ENCODE measurements around the gene SCAMP3.
"Not testable (repeated sequence)": the region's sequence is repeated elsewhere in the genome, so short reads cannot be mapped to it uniquely, and the experiment has no call there.

Gene SCAMP3

DNA sequence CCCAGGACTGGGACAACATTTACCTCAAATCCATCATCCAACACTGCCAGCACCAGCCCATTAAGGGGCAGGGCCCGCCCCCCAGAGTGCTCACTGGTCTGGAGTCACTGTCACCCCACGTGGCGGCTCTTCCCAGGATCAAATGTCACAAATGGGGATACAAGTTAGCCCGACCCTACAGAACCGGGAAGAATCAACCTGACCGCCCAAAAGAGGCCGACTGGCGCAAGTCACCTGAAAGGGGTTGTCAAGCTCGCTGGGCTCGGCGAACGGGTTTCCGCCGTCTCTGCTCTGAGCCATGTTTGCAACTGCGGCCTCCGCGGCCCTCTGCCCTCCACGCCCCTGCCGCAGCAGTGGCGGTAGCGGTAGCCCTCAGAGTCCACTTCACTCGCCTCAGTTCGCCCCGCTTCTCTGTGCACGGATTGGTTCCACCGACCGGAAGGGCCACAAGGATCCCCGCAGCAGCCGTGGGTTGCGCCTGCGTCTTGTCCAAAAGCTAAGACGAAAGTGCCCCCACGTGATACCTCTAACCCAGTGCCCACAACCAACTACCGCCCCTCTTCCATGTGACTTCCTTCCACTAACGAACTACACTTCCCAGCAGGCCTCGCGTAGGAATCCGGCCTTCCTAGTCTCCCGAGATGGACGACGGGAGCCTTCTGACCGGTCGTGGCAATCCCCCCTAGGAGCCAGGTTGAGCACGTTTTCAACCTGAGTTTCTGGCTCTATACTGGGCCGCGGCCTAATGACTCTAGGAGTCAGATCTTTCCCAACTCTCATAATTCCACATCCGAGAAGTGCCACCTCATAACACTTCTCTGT lies at the start of gene SCAMP3:
Gene SCAMP3 (minus strand): TSS at position 509 of the 822 bp plus-strand sequence. CDS start 209 bp downstream, at position 300.
- peak; percentile 91 for DNase-seq (ENCODE audit: low read depth)

- no peak for DNase-seq (ENCODE audit: low read depth)
Observed at GRCh38 chr1:155309423-155310021, 47.4 kb upstream of the SCAMP3 start.

DNA sequence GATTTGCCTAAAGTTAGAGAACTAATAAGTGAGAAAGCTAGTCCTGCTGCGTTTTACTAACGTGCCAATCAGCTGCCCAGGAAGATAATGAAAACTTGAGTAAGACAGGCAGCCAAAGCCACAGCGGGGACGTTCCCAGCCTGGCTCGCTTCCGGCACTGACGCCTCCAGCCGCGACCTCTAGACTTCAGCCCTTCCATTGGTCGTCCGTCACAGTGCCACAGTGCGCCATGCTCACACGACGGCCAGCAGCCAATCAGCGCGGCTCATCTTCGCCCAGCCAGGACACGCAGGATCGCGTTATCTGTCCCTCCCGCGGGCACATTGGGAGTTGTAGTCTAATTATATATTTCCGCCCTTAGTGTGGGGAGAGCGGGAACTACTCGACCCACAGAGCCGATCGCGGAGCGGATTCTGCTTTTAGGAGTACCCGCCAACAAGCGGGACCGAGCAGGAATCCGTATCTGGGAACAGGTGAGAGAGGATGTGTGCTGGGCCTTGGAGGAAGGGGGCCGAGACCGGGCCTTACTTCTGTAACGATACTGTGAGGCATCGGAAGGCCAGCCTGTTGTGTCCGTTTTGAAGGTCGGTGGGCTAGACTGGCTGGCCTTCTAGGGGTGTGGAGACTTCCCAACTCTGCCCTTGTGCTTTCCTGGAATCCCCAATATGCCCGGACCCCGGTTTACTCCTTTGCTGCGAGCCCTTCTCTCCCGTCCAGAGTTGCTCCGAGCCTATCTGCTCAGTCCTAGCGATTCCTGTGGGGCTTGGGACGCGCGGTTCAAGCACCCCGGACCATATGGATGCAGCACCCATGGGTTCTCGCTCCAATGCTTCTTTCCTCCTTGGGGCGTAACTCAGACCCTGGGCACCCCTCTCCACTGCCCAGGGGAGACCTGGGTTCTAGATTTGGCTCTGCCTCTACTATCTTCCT lies 46.6 kb upstream of the SCAMP3 start, which contains the start of gene FDPS:
Gene FDPS (plus strand): TSS at position 374 of the 930 bp plus-strand sequence. CDS start 924 bp downstream, outside the sequence.
- peak; percentile 93 for DNase-seq (ENCODE audit: low read depth)

DNA sequence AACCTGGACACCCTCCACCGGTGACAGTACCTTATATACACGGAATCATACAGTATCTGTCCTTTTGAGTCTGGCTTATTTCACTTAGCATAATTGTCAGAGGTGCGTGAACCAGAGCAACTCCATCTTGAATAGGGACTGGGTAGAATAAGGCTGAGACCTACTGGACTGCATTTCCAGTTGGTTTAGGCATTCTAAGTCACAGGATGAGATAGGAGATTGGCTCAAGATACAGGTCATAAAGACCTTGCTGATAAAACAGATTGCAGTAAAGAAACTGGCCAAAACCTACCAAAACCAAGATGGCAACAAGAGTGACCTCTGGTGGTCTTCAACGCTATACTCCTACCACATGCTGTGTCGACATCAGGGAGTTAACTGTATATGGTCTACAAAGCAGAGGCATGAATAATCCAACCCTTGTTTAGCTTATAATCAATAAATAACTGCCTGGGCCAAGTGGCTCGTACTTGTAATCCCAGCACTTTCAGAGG lies 45.1 kb upstream of the SCAMP3 start:
- no peak for DNase-seq (ENCODE audit: low read depth)

- DNase-seq (ENCODE audit: low read depth) = no peak
Observed at GRCh38 chr1:155305881-155306391, 43.8 kb upstream of the SCAMP3 start.

DNA sequence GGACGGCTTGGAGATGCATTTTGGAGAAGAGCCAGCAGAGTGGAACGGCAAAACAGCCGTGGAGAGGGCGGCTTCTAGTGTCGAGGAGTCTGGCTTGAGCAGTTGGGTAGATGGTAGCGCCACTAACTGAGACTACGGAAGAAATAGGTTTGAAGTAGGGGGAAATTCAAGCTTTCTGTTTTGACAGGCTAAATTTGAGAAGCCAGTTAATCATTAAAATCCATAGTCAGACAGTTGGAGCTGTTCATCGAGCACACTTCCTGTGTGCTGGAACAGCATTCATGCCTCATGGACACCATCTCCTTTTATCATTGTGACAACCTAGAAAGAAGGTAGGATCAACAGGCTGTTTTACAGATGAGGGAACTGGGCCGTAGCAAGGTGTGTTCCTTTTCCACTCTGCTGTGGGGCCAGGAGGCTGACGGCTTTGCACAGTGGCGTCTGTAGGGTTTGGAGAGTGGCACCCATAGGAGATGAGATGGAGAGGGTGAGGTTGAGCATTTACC lies 42.5 kb upstream of the SCAMP3 start:
- no peak for DNase-seq (ENCODE audit: low read depth)

DNA sequence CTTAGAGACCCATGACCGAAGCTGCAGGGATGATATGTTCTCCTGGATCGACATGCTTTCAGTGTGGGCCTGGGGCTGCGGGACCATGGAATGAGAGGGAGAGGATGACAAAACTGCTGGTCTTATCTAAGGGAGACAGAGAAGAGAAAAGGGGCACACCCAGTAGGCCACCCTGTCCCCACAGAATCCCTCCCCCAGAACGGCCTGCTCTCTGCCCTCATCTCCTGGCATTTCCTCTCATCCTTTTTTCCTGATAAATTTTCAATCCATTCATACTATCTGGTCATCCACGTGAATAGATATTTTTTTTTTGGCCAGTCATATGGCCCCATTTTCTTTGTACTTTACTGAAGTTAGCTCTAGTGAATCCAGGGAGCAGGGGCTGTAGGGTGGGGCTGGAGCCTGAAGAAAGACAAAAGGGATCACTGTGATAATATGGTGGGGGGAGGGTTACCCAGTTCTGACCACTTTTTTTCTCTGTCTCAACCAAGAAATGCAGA lies 39.2 kb upstream of the SCAMP3 start, which contains the start of gene PKLR:
Gene PKLR (minus strand): TSS at position 97 of the 500 bp plus-strand sequence. CDS start 43 bp downstream, at position 54.
- DNase-seq (ENCODE audit: low read depth) = no peak

DNA sequence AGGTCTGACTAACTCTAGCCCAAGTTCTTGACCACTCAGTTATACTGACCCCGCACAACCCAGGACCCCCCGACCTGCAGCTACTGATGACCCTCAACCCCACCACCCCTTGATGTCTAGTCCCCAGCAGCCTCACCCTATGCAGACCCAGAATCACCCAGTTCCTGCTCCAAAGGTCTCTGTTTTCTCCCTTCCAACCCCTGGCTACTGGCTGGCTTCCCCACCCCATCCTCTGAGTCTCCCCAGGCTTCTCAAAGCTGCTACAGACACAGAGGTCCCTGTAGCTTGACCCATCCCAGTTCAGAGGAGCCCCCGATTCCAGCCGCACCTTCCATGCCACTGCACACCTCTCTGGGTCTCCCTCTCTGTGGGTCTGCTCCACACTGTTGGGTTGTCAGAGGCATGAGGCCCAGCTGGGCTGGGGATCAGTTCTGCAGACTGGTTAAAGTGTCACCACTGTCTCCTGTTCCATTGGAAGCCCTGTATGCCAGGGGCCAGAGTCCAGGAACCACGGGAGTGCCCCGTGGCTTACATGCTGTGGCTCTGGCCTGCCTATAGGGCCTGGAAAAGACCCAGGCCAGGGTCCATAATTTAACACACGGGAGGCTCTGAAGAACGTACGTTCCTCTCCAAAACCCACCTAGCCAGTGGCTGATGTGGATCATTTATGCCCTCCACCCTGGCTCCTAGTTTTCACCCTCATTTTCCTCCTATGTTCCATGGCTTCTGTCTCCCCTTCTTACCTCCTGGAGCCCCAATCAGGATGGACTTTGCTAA lies 38.6 kb upstream of the SCAMP3 start:
- no peak for DNase-seq (ENCODE audit: low read depth)

GRCh38 chr1:155300024-155300423 lies 37.9 kb upstream of the SCAMP3 start:
- DNase-seq (ENCODE audit: low read depth) = no peak

- no peak for DNase-seq (ENCODE audit: low read depth)
Observed at GRCh38 chr1:155297384-155297783, 35.2 kb upstream of the SCAMP3 start.

- no peak for DNase-seq (ENCODE audit: low read depth)
Observed at GRCh38 chr1:155296661-155297060, 34.5 kb upstream of the SCAMP3 start.

GRCh38 chr1:155295942-155296267 lies 33.7 kb upstream of the SCAMP3 start:
- DNase-seq (ENCODE audit: low read depth) = no peak

DNA sequence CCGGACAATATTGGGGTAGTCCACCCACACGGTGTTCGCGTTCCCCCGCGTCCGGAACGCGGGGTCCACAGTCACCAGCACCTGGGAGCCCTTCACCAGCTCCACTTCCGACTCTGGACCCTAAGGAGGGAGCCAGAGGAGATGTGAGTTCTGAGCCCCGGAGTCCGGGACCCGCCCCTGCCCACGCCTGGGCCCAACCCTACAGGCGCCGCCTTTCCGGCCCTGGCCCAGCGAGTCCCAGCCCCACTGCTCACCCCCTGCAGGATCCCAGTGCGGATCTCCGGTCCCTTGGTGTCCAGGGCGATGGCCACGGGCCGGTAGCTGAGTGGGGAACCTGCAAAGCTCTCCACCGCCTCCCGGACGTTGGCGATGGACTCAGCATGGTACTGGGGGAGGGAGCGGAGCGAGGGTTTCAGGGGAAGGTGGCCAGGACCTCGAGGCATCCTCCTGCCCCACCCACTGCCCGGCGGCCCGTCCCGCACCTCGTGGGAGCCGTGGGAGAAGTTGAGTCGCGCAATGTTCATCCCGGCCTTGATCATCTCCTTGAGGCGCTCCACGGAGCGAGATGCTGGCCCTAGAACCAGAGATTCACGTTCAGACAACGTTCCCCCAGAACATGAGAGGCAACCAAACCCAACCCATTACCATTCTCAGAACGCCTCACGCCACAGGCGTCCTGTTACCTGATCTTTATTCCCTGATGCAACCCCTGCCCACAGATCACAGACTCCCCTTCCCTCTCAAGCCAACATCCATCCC lies 33.2 kb upstream of the SCAMP3 start:
- DNase-seq (ENCODE audit: low read depth) = no peak

- no peak for DNase-seq (ENCODE audit: low read depth)
Observed at GRCh38 chr1:155294520-155295182, 32.5 kb upstream of the SCAMP3 start.

GRCh38 chr1:155293086-155293749 lies 31.1 kb upstream of the SCAMP3 start:
- no peak for DNase-seq (ENCODE audit: low read depth)

GRCh38 chr1:155291006-155291405 lies 28.8 kb upstream of the SCAMP3 start:
- DNase-seq (ENCODE audit: low read depth) = not testable (repeated sequence)

GRCh38 chr1:155287987-155288543 lies 25.9 kb upstream of the SCAMP3 start:
- DNase-seq (ENCODE audit: low read depth) = no peak

GRCh38 chr1:155286544-155286943 lies 24.4 kb upstream of the SCAMP3 start:
- DNase-seq (ENCODE audit: low read depth) = no peak

All from HS-27A (cell line).